Right kidney (tissue), 1 donor: ENCODE data around the gene KANK4.

Source experiments
- DNase-seq: peaks from one replicate; pipeline ENCODE4 v3.0.0-alpha.2; 2016

Gene KANK4

DNA sequence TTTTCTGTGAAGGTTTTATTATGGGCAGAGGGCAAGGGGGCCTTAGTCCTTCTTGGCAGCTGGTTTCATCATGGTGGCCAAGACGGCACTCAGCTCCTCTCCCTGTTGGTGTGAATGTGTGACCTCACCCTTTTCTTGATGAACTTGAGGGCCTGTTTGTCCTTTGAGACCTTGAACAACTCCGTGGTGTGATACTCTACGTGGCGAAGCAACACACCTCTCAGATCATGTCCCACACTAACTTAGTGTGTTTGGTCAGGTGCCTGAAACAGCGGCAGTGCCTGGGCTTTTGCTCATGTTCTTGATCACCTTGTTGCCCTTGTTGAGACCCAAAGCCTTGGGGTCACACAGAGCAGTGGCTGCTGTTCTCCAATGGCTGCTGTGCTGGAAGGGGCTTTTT is 111.1 kb downstream of the KANK4 start:
- no peak for DNase-seq

GRCh38 chr1:62207187-62207586 is 112.0 kb downstream of the KANK4 start:
- DNase-seq = no peak

GRCh38 chr1:62198781-62199125 is 120.5 kb downstream of the KANK4 start:
- no peak for DNase-seq

GRCh38 chr1:62198069-62198780 is 121.0 kb downstream of the KANK4 start:
- DNase-seq = no peak

- DNase-seq = no peak
These were observed 123.0 kb downstream of the KANK4 start for GRCh38 chr1:62196086-62196690.

GRCh38 chr1:62194651-62195544 is 124.3 kb downstream of the KANK4 start, which contains the start of gene L1TD1:
Gene L1TD1 (plus strand): TSS chr1:62194849. CDS start chr1:62206629, 11,780 bp downstream.
- DNase-seq = peak; percentile 56

GRCh38 chr1:62188111-62188510 is 131.1 kb downstream of the KANK4 start:
- DNase-seq = no peak

DNA sequence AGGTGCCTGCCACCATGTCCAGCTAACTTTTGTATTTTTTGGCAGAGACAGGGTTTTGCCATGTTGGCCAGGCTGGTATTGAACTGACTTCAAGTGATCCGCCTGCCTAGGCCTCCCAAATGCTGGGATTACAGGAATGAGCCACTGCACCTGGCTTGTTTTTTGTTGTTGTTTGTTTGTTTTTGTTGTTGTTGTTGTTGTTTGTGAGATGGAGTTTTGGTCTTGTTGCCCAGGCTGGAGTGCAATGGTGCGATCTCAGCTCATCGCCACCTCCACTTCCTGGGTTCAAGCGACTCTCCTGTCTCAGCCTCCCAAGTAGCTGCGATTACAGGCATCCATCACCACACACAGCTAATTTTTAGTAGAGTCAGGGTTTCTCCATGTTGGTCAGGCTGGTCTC is 131.7 kb downstream of the KANK4 start:
- DNase-seq = no peak
